ACC112 (cell line): Measurements from ENCODE around the gene ANKRD13D.
"Not testable (repeated sequence)": the region's sequence is repeated elsewhere in the genome, so short reads cannot be mapped to it uniquely, and the experiment has no call there.

ENCODE experiments used
- H2AFZ ChIP-seq: fragments of 200-600 bp; sonication (generic); one replicate; pipeline ENCODE4 v1.6.0; 2017; ENCODE audit warnings: antibody characterized with exemption, low read length; ENCODE audit not compliant: unreplicated experiment
- H3K27ac ChIP-seq: fragments of 200-600 bp; sonication (generic); 2 replicates; pipeline ENCODE4 v1.5.1; 2014; ENCODE audit warnings: low read depth, mild to moderate bottlenecking, antibody characterized with exemption, low read length, moderate library complexity
- H3K27me3 ChIP-seq: fragments of 200-600 bp; sonication (generic); 2 replicates; pipeline ENCODE4 v1.6.1; 2014; ENCODE audit warnings: mild to moderate bottlenecking, antibody characterized with exemption, low read length, moderate library complexity, mixed read lengths; ENCODE audit not compliant: insufficient read depth
- H3K36me3 ChIP-seq: fragments of 200-600 bp; sonication (generic); 2 replicates; pipeline ENCODE4 v1.6.1; 2016; ENCODE audit warnings: mild to moderate bottlenecking, antibody characterized with exemption, low read length, moderate library complexity, mixed read lengths; ENCODE audit not compliant: insufficient read depth
- H3K4me1 ChIP-seq: fragments of 200-600 bp; sonication (generic); one replicate; pipeline ENCODE4 v1.6.1; 2016; ENCODE audit warnings: low read length, mixed read lengths; ENCODE audit not compliant: insufficient read depth, unreplicated experiment, control insufficient read depth
- H3K4me3 ChIP-seq: fragments of 200-600 bp; sonication (generic); 2 replicates; pipeline ENCODE4 v1.5.1; 2014; ENCODE audit warnings: mild to moderate bottlenecking, low read depth, low read length
- H3K79me2 ChIP-seq: fragments of 200-600 bp; sonication (generic); one replicate; pipeline ENCODE4 v1.6.0; 2016; ENCODE audit warnings: low read length; ENCODE audit not compliant: control insufficient read depth, unreplicated experiment, insufficient read depth

The ANKRD13D gene

GRCh38 chr11:67251841-67252240 is 37.3 kb upstream of the ANKRD13D start:
- Histone ChIP-seq H3K27ac (no peak overlapping the region), H3K4me1 (peaks cover 14% of the 10 kb centered on the region), H3K79me2 (no peaks in the 10 kb centered on the region), H2AFZ (no peak overlapping the region), H3K4me3 (no peak overlapping the region), H3K27me3 (no peaks in the 10 kb centered on the region), H3K36me3 (peaks cover 64% of the 10 kb centered on the region)

GRCh38 chr11:67252831-67253239 is 36.3 kb upstream of the ANKRD13D start:
- no peak overlapping the region for H2AFZ ChIP-seq
- H3K27ac ChIP-seq: no peak overlapping the region
- no peak overlapping the region for H3K4me3 ChIP-seq
- H3K27me3 ChIP-seq: no peaks in the 10 kb centered on the region
- no peaks in the 10 kb centered on the region for H3K79me2 ChIP-seq
- peaks cover 11% of the 10 kb centered on the region for H3K4me1 ChIP-seq
- H3K36me3 ChIP-seq: peaks cover 59% of the 10 kb centered on the region

DNA sequence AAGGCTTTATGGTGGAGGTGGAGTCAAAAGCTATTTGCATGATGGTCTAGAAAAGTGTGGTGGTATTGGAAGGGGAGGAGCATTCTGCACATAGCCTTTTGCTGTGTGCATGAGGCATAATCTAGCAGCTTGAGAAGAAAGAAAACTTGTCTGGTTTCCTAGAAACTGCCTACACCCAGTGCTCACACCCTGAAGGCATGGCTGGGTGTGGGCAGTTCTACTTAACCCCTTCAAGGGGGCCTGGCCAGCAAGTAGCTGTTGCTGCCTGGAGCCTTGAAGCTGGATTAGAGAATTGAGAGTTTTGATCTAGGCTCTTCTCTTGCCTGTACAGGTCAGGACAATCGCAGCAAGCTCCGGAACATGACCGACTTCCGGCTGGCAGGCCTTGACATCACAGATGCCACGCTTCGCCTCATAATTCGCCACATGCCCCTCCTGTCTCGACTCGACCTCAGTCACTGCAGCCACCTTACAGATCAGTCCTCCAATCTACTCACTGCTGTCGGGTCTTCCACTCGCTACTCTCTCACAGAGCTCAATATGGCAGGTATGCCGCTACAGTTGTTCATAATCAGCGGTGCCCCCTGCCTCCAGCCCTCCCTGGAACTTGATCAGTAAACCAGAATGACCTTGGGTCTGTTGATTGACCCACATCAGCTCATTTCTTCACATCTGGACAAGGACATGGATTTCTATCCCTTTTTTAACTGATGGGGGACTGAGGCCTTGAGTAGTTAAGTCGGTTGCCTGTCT is 35.1 kb upstream of the ANKRD13D start:
- Histone ChIP-seq H3K4me1 (no peaks in the 10 kb centered on the region), H3K36me3 (peaks cover 48% of the 10 kb centered on the region), H3K27me3 (no peaks in the 10 kb centered on the region), H2AFZ (no peak overlapping the region), H3K4me3 (no peak overlapping the region), H3K79me2 (no peaks in the 10 kb centered on the region), H3K27ac (no peak overlapping the region)

GRCh38 chr11:67254798-67255197 is 34.3 kb upstream of the ANKRD13D start:
- Histone ChIP-seq H3K27me3 (no peaks in the 10 kb centered on the region), H3K36me3 (peaks cover 43% of the 10 kb centered on the region), H2AFZ (no peak overlapping the region), H3K27ac (no peak overlapping the region), H3K79me2 (no peaks in the 10 kb centered on the region), H3K4me3 (no peak overlapping the region), H3K4me1 (no peaks in the 10 kb centered on the region)

- Histone ChIP-seq H3K27ac (no peak overlapping the region), H3K4me3 (no peak overlapping the region), H3K27me3 (no peaks in the 10 kb centered on the region), H3K79me2 (no peaks in the 10 kb centered on the region), H2AFZ (no peak overlapping the region), H3K36me3 (peaks cover 43% of the 10 kb centered on the region), H3K4me1 (no peaks in the 10 kb centered on the region)
Measured at GRCh38 chr11:67255353-67255752, 33.8 kb upstream of the ANKRD13D start.

DNA sequence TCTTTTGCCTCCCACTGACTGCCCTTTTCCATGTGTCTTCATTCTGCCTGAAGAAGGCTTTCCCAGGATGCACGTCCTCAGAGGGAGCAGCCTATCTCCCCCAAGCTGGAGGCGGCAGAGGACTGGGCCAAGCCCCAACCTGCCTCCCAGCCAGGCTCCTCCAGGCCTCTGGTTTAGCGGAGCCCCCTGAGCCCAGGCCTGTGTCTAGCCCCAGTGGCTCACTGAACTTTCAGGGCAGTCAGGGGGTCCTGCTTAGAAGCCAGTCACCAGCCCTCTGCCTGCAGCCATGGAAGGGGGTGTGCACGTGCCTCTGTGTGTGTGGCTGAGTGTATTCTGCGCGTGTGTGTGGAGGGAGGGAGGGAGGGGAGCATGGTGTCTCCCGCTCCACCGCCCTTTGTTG is 33.2 kb upstream of the ANKRD13D start:
- H2AFZ ChIP-seq: no peak overlapping the region
- H3K27me3 ChIP-seq: no peaks in the 10 kb centered on the region
- no peaks in the 10 kb centered on the region for H3K4me1 ChIP-seq
- H3K79me2 ChIP-seq: no peaks in the 10 kb centered on the region
- peaks cover 41% of the 10 kb centered on the region for H3K36me3 ChIP-seq
- H3K27ac ChIP-seq: no peak overlapping the region
- H3K4me3 ChIP-seq: no peak overlapping the region

DNA sequence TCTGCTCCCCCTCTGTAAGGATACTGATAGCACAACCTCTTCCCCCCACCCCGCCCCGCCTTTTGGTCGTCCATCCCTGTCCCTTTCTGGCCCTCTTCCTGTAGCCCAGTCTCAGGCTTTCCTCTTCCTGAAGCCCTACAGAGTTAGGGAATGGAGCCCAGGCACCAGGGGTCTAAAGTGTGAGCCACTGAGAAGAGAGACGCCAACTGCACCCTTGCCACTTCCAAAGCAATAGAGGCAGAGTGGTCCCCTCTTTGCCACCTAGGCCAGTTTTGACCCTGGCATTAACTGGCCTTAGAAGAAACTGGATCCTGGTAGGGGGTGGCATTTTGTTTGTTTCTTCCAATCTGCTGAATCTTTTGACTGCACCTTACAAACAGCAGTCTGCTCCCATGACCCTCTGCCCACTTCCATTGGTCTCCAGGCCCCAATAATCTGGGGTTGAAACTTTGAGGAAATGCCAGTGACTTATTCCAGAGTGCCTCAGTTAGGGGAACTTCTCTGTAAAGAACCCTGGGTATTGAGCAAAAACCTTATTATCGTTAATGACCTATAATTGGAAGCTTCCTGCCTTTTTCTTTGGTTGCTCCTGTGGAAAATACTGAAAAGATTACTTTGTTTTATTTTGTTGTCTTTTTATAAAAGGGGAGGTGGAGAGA is 32.5 kb upstream of the ANKRD13D start:
- Histone ChIP-seq H3K27me3 (no peaks in the 10 kb centered on the region), H3K4me1 (no peaks in the 10 kb centered on the region), H3K36me3 (peaks cover 34% of the 10 kb centered on the region), H3K27ac (no peak overlapping the region), H3K79me2 (no peaks in the 10 kb centered on the region), H2AFZ (no peak overlapping the region), H3K4me3 (no peak overlapping the region)

DNA sequence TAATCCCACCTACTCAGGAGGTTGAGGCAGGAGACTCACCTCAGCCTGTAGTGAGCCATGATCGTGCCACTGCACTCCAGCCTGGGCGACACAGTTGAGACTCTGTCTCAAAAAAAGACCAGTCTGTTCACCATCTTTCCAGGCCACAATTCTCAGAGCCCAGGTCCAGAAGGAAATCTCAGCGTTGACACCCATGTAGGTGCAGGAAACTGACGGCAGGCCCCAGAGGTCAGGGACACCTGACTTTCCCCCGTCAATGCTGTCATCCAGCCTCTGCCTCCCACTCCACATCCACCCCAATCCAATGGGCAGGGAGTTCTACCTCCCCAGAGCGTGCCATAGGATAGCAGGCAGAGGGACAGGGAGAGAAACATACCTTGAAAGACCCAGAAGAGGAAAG is 28.7 kb upstream of the ANKRD13D start:
- H3K79me2 ChIP-seq: no peaks in the 10 kb centered on the region
- H3K27me3 ChIP-seq: no peaks in the 10 kb centered on the region
- 0 out of 2 replicates have a peak, but pooled peaks cover 5% of the 10 kb centered on the region for H3K36me3 ChIP-seq
- no peak overlapping the region for H3K4me3 ChIP-seq
- no peak overlapping the region for H3K27ac ChIP-seq
- peaks cover 18% of the 10 kb centered on the region for H3K4me1 ChIP-seq
- H2AFZ ChIP-seq: no peak overlapping the region

DNA sequence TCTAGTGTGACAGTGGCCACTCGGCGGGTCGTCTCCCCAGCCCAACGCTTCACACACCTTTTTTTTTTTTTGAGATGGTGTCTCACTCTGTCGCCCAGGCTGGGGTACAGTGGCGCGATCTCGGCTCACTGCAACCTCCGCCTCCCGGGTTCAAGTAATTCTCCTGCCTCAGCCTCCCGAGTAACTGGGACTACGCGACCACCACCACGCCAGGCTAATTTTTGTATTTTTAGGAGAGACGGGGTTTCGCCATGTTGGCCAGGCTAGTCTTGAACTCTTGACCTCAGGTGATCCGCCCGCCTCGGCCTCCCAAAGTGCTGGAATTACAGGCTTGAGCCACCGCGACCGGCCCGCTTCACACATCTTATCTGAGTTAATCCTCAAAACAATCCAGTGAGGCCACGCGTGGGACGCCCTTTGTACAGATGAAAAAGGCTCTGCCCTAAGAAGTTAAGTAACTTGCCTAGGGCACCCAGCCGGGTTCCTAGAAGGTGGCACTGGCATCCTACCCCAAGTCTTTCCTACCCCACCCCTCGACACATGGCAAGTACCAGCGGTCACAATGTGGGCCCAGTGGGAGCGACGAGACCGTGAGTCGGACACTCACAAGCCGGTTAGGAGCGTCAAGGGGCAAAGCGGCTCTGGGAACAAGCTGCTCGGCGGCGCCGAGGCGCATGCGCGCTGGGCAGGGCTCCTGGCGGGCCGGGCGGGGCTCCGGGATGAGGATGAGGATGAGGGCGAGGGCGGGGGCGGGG is 28.0 kb upstream of the ANKRD13D start:
- not testable (repeated sequence) for H3K36me3 ChIP-seq, H3K27ac ChIP-seq, H3K79me2 ChIP-seq, H3K27me3 ChIP-seq
- peak overlapping the region; percentile 70 for H2AFZ ChIP-seq
- peaks cover 18% of the 10 kb centered on the region for H3K4me1 ChIP-seq
- peak overlapping the region; percentile 79 for H3K4me3 ChIP-seq

DNA sequence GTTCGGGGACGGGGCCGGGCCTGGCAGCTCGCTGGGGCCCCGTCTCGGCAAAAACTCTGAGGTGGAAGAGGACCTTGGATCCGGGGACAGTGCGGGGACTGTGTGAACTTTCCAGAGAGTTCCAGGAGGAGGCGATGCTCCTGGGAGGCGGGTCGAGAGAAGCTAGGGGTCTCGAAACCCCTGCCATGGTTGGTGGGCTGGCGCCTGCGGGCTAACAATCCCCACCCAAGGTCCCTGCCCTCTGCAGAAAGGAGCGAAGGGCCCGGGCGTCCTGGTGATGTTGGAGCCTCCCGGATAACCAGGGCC is 27.5 kb upstream of the ANKRD13D start:
- Histone ChIP-seq H3K27ac (no peak overlapping the region), H3K79me2 (peaks cover under 1% of the 10 kb centered on the region), H3K27me3 (no peaks in the 10 kb centered on the region), H3K4me3 (peak overlapping the region; percentile 79), H3K4me1 (peaks cover 18% of the 10 kb centered on the region), H2AFZ (no peak overlapping the region), H3K36me3 (no peaks in the 10 kb centered on the region)
